Naive B cell (primary cell): ENCODE results near the gene ZNF318. TPM values are rescaled to one million over a fixed set of nuclear protein-coding genes. Genes with fewer than 3 reads are reported as not detected.
"Not testable (repeated sequence)": the region's sequence is repeated elsewhere in the genome, so short reads cannot be mapped to it uniquely, and the experiment has no call there.

Source experiments
- ATAC-seq, 2 donors: fragments of 150-1000 bp; cut with Tn5 transposase; 2 replicates each; pipeline ENCODE4 v1.10.0; 2021; ENCODE audit warnings: low read depth in 2 of 2, mild to moderate bottlenecking in 2 of 2, moderate library complexity in 2 of 2
- DNase-seq: peaks from one replicate; pipeline ENCODE4 v3.0.0; 2022
- H3K27ac Mint-ChIP-seq, 6 donors: one replicate each; pipeline ENCODE4 v1.8.0; 2020 to 2022; ENCODE audit warnings: mild to moderate bottlenecking in 6 of 6, mixed read lengths in 6 of 6, moderate library complexity in 5 of 6, inconsistent platforms in 2 of 6
- H3K27me3 Mint-ChIP-seq, 3 donors: one replicate each; pipeline ENCODE4 v1.8.0; 2021 to 2022; ENCODE audit warnings: mixed read lengths in 3 of 3, mild to moderate bottlenecking in 1 of 3
- H3K36me3 Mint-ChIP-seq, 2 donors: one replicate each; pipeline ENCODE4 v1.8.0; 2020 to 2022; ENCODE audit warnings: mixed read lengths in 2 of 2, inconsistent platforms in 1 of 2, mild to moderate bottlenecking in 1 of 2
- H3K4me1 Mint-ChIP-seq, 3 donors: one replicate each; pipeline ENCODE4 v1.8.0; 2020 to 2022; ENCODE audit warnings: mixed read lengths in 3 of 3, inconsistent platforms in 1 of 3, mild to moderate bottlenecking in 1 of 3, moderate library complexity in 1 of 3
- H3K4me3 Mint-ChIP-seq, 8 donors: one replicate each; pipeline ENCODE4 v1.8.0; 2020 to 2022; ENCODE audit warnings: mild to moderate bottlenecking in 8 of 8, mixed read lengths in 8 of 8, moderate library complexity in 8 of 8, inconsistent platforms in 2 of 8
- H3K9me3 Mint-ChIP-seq, 7 donors: one replicate each; pipeline ENCODE4 v1.8.0; 2020 to 2022; ENCODE audit warnings: mixed read lengths in 7 of 7, mild to moderate bottlenecking in 5 of 7, inconsistent platforms in 2 of 7, moderate library complexity in 1 of 7
- polyA plus RNA-seq, 6 donors: library from polyadenylated mRNA; unstranded; fragments of 300-500 nt; fragmentation: Illumina TruSeq; gene quantifications; one replicate each; pipeline ENCODE4 v1.2.3, GENCODE V29; 2021; ENCODE audit warnings: low read depth in 6 of 6

The ZNF318 gene
- polyA plus RNA-seq, 6 donors from 2014 or later, result 25.2 to 105 (median 43.4) TPM

GRCh38 chr6:43376551-43376981 lies 7.1 kb upstream of the ZNF318 start:
- ATAC-seq, result no peak
- Mint-ChIP-seq H3K27ac (peak overlapping the region in 3 of 6 donors; percentile 25 to 82 (median 33)), H3K4me3 (peak overlapping the region in 2 of 8 donors; percentile 9 to 50), H3K36me3 (peaks cover 0 to 4% of the 10 kb centered on the region in 2 donors), H3K9me3 (peaks cover 0 to 1% (median 0%) of the 10 kb centered on the region in 7 donors), H3K27me3 (no peaks in the 10 kb centered on the region), H3K4me1 (peaks cover 46 to 94% (median 65%) of the 10 kb centered on the region in 3 donors)
- DNase-seq, result no peak

DNA sequence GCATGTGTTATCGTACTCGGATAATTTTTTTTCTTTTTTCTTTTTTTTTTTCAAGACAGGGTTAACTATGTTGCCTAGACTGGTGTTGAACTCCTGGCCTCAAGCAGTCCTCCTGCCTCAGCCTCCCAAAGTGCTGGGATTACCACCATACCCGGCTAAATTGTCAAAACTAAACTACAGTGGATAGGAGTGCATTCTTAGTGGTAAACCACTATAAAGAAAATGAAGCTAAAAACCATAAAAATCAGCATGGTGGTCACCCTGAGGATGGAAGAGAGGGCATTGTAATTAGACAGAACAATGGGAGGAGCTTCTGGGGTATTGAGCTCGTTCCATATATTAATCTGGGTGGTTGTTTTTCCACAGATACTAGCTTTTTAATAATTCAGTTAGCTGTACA lies 6.2 kb upstream of the ZNF318 start:
- H3K4me3 Mint-ChIP-seq, result no peak overlapping the region
- H3K4me1 Mint-ChIP-seq, result peaks cover 42 to 92% (median 61%) of the 10 kb centered on the region in 3 donors
- H3K9me3 Mint-ChIP-seq, result peaks cover 0 to 1% (median 0%) of the 10 kb centered on the region in 7 donors
- DNase-seq (no peak), ATAC-seq (no peak)
- H3K36me3 Mint-ChIP-seq, result peaks cover 0 to 4% of the 10 kb centered on the region in 2 donors
- no peaks in the 10 kb centered on the region for H3K27me3 Mint-ChIP-seq
- H3K27ac Mint-ChIP-seq, result peak overlapping the region in 2 of 6 donors; percentile 15 to 16

GRCh38 chr6:43373252-43373875 lies 3.9 kb upstream of the ZNF318 start:
- DNase-seq (no peak), ATAC-seq (no peak)
- peak overlapping the region in 5 of 8 donors; percentile 26 to 74 (median 38) for H3K4me3 Mint-ChIP-seq
- H3K4me1 Mint-ChIP-seq, result peaks cover 36 to 79% (median 59%) of the 10 kb centered on the region in 3 donors
- H3K9me3 Mint-ChIP-seq, result peaks cover 0 to 1% (median 0%) of the 10 kb centered on the region in 7 donors
- H3K27me3 Mint-ChIP-seq, result no peaks in the 10 kb centered on the region
- H3K27ac Mint-ChIP-seq, result peak overlapping the region in 2 of 6 donors; percentile 54 to 57
- H3K36me3 Mint-ChIP-seq, result no peaks in the 10 kb centered on the region

GRCh38 chr6:43370003-43370580 lies 645 bp upstream of the ZNF318 start:
- Mint-ChIP-seq H3K27ac (peak overlapping the region; percentile 71 to 98 (median 97)), H3K4me1 (peaks cover 49 to 80% (median 70%) of the 10 kb centered on the region in 3 donors), H3K4me3 (peak overlapping the region; percentile 69 to 96 (median 92))
- H3K9me3 Mint-ChIP-seq, H3K36me3 Mint-ChIP-seq, DNase-seq, H3K27me3 Mint-ChIP-seq: not testable (repeated sequence)
- ATAC-seq, result peak in 1 of 2 donors; percentile 7

DNA sequence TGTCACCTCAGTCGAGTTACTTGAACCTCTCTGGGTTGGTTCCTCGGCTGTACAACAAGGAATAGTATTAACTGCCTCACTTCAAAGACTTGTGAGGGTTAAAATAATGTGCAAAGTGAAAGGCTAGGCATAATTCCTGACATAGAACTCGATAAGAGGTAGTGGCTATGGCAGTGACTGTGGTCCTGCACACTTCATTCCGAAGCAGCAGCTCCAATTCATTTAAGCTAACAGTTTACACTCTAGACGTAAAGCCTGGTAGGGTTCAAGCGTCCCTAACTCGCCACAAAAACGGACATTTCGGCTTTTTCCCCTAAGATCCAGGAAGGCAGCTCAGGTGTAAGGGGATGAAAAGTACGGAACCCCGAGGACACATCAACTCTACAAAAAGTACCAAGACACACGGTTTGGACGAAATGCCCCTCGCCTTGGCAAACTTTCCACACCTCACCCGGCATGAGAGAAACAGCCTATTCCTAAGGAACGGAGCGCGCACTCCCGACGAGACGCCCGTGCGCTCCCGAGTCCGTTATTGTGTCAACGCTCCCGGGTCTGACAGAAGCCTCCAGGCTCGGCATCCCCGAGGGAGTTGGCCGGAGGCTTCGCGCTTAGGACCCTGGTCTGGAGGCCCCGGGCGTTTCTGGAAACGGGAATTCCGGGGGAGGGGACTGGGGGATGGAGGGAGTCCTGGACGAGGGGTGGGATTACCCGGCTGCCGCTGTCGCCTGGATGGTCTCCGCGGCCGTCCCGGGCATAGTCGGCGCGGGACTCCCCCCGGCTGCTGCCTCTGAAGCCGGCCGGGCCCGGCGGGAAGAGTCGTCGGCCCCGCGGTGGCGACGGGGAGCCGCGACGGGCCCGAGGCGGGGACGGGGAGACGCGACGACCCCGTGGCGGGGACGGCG lies 937 bp downstream of the ZNF318 start:
- DNase-seq (no peak), ATAC-seq (peak; percentile 2 to 3)
- peaks cover 10 to 14% of the 10 kb centered on the region in 2 donors for H3K36me3 Mint-ChIP-seq
- H3K4me1 Mint-ChIP-seq, result peaks cover 59 to 80% (median 79%) of the 10 kb centered on the region in 3 donors
- H3K27me3 Mint-ChIP-seq, result no peaks in the 10 kb centered on the region
- H3K9me3 Mint-ChIP-seq, result no peaks in the 10 kb centered on the region
- H3K27ac Mint-ChIP-seq, result peak overlapping the region; percentile 61 to 99 (median 93)
- H3K4me3 Mint-ChIP-seq, result peak overlapping the region; percentile 69 to 99 (median 93)

DNA sequence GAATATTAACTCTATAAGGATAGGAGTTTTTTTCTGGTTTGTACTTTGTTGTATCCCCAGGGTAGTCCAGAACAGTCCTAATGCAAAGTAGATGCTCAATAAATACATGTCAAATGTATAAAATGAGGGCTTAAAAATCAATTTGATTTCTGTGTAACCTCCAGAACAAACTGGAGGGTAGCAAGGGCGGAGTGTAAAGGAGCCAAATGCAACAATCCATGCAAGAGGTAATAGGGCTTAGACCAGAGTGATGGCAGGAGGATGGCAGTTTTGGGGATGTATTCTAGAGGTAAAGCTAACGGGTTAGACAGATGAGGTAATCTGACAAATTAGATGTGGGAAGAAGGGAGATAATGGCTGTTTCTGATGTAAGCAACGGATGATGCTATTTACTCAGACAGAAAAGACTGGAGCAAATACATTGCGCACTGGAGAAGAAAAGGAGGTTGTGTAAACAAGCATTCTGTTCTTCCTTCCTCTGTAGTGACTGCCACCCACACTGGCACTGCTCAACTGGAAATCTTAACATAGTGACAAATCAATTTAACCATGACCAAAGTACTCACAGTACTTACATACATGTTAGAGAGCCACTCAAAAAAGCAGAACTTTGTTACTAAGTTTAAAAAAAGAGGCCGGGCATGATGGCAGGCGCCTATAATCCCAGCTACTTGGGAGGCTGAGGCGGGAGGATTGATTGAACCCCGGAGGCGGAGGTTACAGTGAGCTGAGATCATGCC lies 2.0 kb downstream of the ZNF318 start:
- H3K4me3 Mint-ChIP-seq, result peak overlapping the region; percentile 69 to 99 (median 93)
- peaks cover 10 to 14% of the 10 kb centered on the region in 2 donors for H3K36me3 Mint-ChIP-seq
- DNase-seq (peak; percentile 73), ATAC-seq (peak; percentile 58 to 63)
- H3K4me1 Mint-ChIP-seq, result peaks cover 57 to 80% (median 75%) of the 10 kb centered on the region in 3 donors
- H3K27ac Mint-ChIP-seq, result peak overlapping the region; percentile 61 to 99 (median 93)
- H3K27me3 Mint-ChIP-seq, result no peaks in the 10 kb centered on the region
- no peaks in the 10 kb centered on the region for H3K9me3 Mint-ChIP-seq

- H3K27ac Mint-ChIP-seq, result peak overlapping the region in 4 of 6 donors; percentile 16 to 88 (median 48)
- H3K4me1 Mint-ChIP-seq, result peaks cover 39 to 77% (median 64%) of the 10 kb centered on the region in 3 donors
- H3K4me3 Mint-ChIP-seq, result no peak overlapping the region
- H3K36me3 Mint-ChIP-seq, result peaks cover 21% of the 10 kb centered on the region in 2 donors
- DNase-seq (no peak), ATAC-seq (peak; percentile 47 to 64)
- no peaks in the 10 kb centered on the region for H3K27me3 Mint-ChIP-seq
- H3K9me3 Mint-ChIP-seq, result no peaks in the 10 kb centered on the region
These were observed 8.2 kb downstream of the ZNF318 start for GRCh38 chr6:43361269-43361668.

GRCh38 chr6:43359831-43360230 lies 9.6 kb downstream of the ZNF318 start:
- Mint-ChIP-seq H3K4me3 (no peak overlapping the region), H3K4me1 (peaks cover 27 to 74% (median 57%) of the 10 kb centered on the region in 3 donors), H3K36me3 (peaks cover 20 to 28% of the 10 kb centered on the region in 2 donors), H3K27ac (peak overlapping the region in 4 of 6 donors; percentile 16 to 78 (median 52)), H3K27me3 (no peaks in the 10 kb centered on the region), H3K9me3 (no peaks in the 10 kb centered on the region)
- ATAC-seq (no peak), DNase-seq (no peak)

DNA sequence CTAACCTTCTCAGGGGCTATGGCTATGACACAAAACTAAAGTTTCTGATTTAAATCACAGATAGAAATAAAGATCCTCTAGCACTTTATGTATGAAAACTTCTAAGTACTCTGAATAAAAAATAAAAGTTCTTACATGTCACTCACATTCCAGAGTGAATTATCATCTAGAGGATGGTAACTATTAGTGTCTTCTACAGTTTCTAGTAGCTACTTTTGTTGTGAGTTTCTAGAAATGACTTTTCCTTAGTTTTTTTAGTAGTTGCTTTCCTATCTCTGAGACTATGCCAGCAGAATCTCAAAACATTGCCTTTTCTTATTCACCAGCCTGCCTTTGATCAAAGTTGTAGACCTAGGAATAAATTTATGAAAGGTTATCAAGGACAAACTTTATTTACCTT lies 10.1 kb downstream of the ZNF318 start:
- no peaks in the 10 kb centered on the region for H3K9me3 Mint-ChIP-seq
- no peak for ATAC-seq
- H3K36me3 Mint-ChIP-seq, result peaks cover 16 to 28% of the 10 kb centered on the region in 2 donors
- H3K27me3 Mint-ChIP-seq, result no peaks in the 10 kb centered on the region
- no peak overlapping the region for H3K4me3 Mint-ChIP-seq
- no peak for DNase-seq
- peaks cover 26 to 74% (median 57%) of the 10 kb centered on the region in 3 donors for H3K4me1 Mint-ChIP-seq
- peak overlapping the region in 5 of 6 donors; percentile 34 to 77 (median 54) for H3K27ac Mint-ChIP-seq

DNA sequence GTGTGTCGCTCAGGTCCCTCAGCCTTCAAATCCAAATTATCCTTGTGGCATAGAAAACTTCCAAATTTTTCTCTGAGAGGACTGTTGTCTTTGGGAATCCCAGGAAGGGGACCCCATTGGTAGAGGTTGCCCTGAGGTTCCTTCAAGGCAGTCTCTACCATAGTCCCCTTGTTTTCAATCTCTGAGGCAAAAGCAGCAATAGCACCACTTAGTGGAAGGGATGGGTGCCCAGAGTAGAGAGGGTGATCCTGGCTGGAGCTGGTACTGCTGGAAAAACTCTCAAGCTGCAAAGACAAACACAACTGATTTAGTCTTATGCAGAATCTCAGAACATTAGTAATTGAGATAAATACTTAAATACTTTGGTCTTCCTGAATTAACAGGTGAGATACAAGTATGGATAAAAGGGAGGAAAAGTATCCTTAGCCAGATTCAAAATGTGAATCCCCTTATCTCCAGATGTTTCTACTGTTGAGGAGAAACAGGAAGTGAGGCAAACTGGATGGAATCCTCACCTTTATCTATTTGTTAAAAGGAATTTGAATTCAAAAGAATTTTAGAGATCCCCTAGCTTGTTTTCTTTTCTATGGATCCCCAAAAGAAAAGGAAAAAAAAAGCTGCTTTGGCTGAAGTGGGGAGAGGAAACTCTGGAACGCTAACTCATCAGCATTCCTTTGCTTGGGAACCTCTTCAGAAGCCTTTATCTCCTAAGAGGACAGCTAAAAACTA lies 13.4 kb downstream of the ZNF318 start:
- no peaks in the 10 kb centered on the region for H3K9me3 Mint-ChIP-seq
- DNase-seq, result no peak
- ATAC-seq, result peak; percentile 51 to 63
- peaks cover 14 to 67% (median 45%) of the 10 kb centered on the region in 3 donors for H3K4me1 Mint-ChIP-seq
- peak overlapping the region in 3 of 6 donors; percentile 29 to 79 (median 40) for H3K27ac Mint-ChIP-seq
- peaks cover 14 to 39% of the 10 kb centered on the region in 2 donors for H3K36me3 Mint-ChIP-seq
- H3K27me3 Mint-ChIP-seq, result no peaks in the 10 kb centered on the region
- no peak overlapping the region for H3K4me3 Mint-ChIP-seq

DNA sequence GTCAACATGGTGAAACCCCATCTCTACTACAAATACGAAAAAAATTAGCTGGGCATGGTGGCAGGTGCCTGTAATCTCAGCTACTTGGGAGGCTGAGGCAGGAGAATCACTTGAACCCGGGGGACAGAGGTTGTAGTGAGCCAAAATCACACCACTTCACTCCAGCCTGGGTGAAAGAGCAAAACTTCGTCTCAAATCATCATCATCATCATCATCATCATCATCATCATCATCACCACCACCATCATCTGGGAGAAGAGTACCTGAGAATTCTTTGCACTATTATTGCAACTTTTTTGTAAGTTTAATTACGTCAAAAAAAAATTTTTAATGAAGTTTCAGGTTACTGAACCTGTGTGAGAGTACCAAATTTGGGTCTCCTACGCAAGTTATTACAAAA lies 17.5 kb downstream of the ZNF318 start:
- not testable (repeated sequence) for H3K4me3 Mint-ChIP-seq

DNA sequence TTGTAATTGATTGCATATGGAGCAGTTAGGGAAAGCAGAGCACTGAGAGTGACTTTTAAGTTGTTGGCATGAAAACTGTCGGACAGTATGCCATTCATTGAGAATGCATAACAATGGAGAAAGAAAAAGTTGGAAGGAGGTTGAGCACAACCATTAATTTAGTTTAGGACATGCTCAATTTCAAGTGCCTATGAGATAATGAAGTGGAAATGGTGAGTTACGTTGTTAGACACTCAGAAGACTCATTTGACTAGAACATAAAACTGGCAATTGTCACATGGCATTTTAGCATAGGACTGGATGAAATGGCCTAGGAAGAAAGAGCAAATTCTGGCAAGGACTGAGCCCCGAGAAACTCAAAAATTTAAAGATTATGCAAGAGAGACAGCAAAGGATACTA lies 22.0 kb downstream of the ZNF318 start:
- Mint-ChIP-seq H3K9me3 (no peaks in the 10 kb centered on the region), H3K27me3 (no peaks in the 10 kb centered on the region), H3K4me3 (no peak overlapping the region), H3K27ac (no peak overlapping the region), H3K36me3 (peaks cover 10 to 11% of the 10 kb centered on the region in 2 donors), H3K4me1 (peaks cover 12 to 30% (median 12%) of the 10 kb centered on the region in 3 donors)
- no peak for DNase-seq
- no peak for ATAC-seq

More for the DNA sequence above, 17.5 kb downstream of the ZNF318 start:
- H3K4me1 Mint-ChIP-seq, result peaks cover 10 to 43% (median 21%) of the 10 kb centered on the region in 3 donors
- not testable (repeated sequence) for H3K27me3 Mint-ChIP-seq, H3K27ac Mint-ChIP-seq, H3K9me3 Mint-ChIP-seq, ATAC-seq, DNase-seq
- H3K36me3 Mint-ChIP-seq, result peaks cover 6 to 28% of the 10 kb centered on the region in 2 donors
